Keratinocyte (primary cell): ENCODE results near the gene XKRX.

Experiments
- CTCF ChIP-seq, 3 experiments: IDR thresholded peaks in 1 of 3; conservative IDR thresholded peaks in 1 of 3; optimal IDR thresholded peaks in 1 of 3; 2 replicates in 2 of 3; 3 replicates in 1 of 3; pipeline versions ENCODE3 to v1.5.1; 2011; ENCODE audit warnings: low read length in 3 of 3, mild to moderate bottlenecking in 3 of 3, moderate library complexity in 2 of 3, control low read depth in 1 of 3, inconsistent platforms in 1 of 3; ENCODE audit not compliant: insufficient read depth in 2 of 3; ENCODE audit errors: extremely low read depth in 1 of 3
- EZH2 ChIP-seq: IDR thresholded peaks from one replicate; pipeline ENCODE4 v1.6.1; 2012; ENCODE audit warnings: inconsistent platforms, mild to moderate bottlenecking, low read length, moderate library complexity

DNA sequence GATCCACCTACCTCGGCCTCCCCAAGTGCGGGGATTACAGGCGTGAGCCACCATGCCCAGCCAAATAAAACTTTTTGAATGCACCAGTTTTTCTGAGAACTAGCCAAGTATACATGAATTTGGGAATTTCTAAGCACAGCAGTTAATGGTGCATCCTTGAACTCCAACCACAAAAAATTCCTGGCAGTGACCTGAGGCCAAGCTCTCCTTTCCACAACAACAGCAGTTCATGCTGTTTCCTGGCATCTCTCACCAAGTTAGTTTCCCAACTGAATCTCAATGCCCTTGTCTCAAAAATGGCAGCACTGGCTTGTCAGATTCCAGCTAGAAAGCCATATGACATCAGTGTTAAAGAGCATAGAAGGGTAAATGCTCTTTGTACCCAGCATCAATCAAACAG, 15.9 kb upstream of the XKRX start:
- TF ChIP-seq CTCF (optimal IDR thresholded peaks at IDR 0.05 in 1 of 3, IDR thresholded peaks at IDR 0.05 in 1 of 3, conservative IDR thresholded peaks at IDR 0.05 in 1 of 3; ENCODE audit: extremely low read depth in 1 of 3, insufficient read depth in 2 of 3, low read length in 3 of 3), result no peak
- no peak for TF ChIP-seq EZH2
